SK-N-SH (cell line): Measurements from ENCODE around the gene MFSD11. TPM values are rescaled to one million over a fixed set of nuclear protein-coding genes. Genes with fewer than 3 reads are reported as not detected.
"Not testable (repeated sequence)": the region's sequence is repeated elsewhere in the genome, so short reads cannot be mapped to it uniquely, and the experiment has no call there.

ENCODE experiments used
- CTCF ChIA-PET: fragments of 300-600, 350-600 bp; formaldehyde crosslinking; extraction: SDS; loops from one replicate; lab custom pipeline; 2021; lab: Yijun Ruan, JAX
- POLR2A ChIA-PET: fragments of 350-600 bp; sonication (Branson Sonifier 250); formaldehyde crosslinking; extraction: SDS; loops from one replicate; lab custom pipeline; 2020; ENCODE audit warnings: antibody characterized with exemption, inconsistent platforms; lab: Yijun Ruan, JAX
- DNase-seq: peaks from one replicate; pipeline ENCODE4 v3.0.0; 2012
- H2AFZ ChIP-seq: fragments of 200-600 bp; sonication (generic); 2 replicates; pipeline ENCODE4 v1.8.1; 2016; ENCODE audit warnings: antibody characterized with exemption, mild to moderate bottlenecking, low read depth
- H3F3A ChIP-seq: fragments of 200-600 bp; sonication (generic); replicated peaks from 2 replicates; pipeline ENCODE3; 2016; ENCODE audit warnings: antibody characterized with exemption, mild to moderate bottlenecking; ENCODE audit not compliant: insufficient read depth
- H3K27ac ChIP-seq, 2 experiments: fragments of 200-500 bp in 1 of 2; fragments of 200-600 bp in 1 of 2; sonication (Bioruptor generic) in 1 of 2; sonication (generic), shearing (Covaris generic) in 1 of 2; 2 replicates each; pipeline versions ENCODE4 v1.5.1 to v1.6.1; 2014 to 2016; ENCODE audit warnings: low read depth in 2 of 2, inconsistent platforms in 1 of 2, low read length in 1 of 2, mild to moderate bottlenecking in 1 of 2, mixed read lengths in 1 of 2
- H3K27me3 ChIP-seq: fragments of 200-600 bp; sonication (generic), shearing (Covaris generic); 2 replicates; pipeline ENCODE4 v1.6.1; 2016; ENCODE audit warnings: mixed run types; ENCODE audit not compliant: insufficient read depth
- H3K36me3 ChIP-seq, 2 experiments: fragments of 200-500 bp in 1 of 2; fragments of 200-600 bp in 1 of 2; sonication (Bioruptor generic) in 1 of 2; sonication (generic) in 1 of 2; replicated peaks in 1 of 2; 2 replicates each; pipeline versions ENCODE3 to v1.5.1; 2014 to 2016; ENCODE audit warnings: low read length in 1 of 2, mild to moderate bottlenecking in 1 of 2; ENCODE audit not compliant: insufficient read depth in 2 of 2, control insufficient read depth in 1 of 2
- H3K4me1 ChIP-seq, 2 experiments: fragments of 200-500 bp in 1 of 2; fragments of 200-600 bp in 1 of 2; sonication (Bioruptor generic) in 1 of 2; sonication (generic), shearing (Covaris generic) in 1 of 2; 2 replicates each; pipeline versions ENCODE4 v1.5.1 to v1.6.1; 2014 to 2016; ENCODE audit warnings: low read depth in 1 of 2, low read length in 1 of 2, mixed run types in 1 of 2; ENCODE audit not compliant: insufficient read depth in 2 of 2, control insufficient read depth in 1 of 2
- H3K4me2 ChIP-seq: fragments of 200-600 bp; sonication (generic), shearing (Covaris generic); 2 replicates; pipeline ENCODE4 v1.6.1; 2017; ENCODE audit warnings: mixed run types
- H3K4me3 ChIP-seq, 2 experiments: fragments of 200-500 bp in 1 of 2; fragments of 200-600 bp in 1 of 2; sonication (Bioruptor generic) in 1 of 2; sonication (generic), shearing (Covaris generic) in 1 of 2; 2 replicates each; pipeline versions ENCODE4 v1.5.1 to v1.8.1; 2014 to 2016; ENCODE audit warnings: low read depth in 2 of 2, inconsistent platforms in 1 of 2, low read length in 1 of 2, mild to moderate bottlenecking in 1 of 2, mixed read lengths in 1 of 2, moderate library complexity in 1 of 2
- H3K79me2 ChIP-seq: fragments of 200-600 bp; sonication (generic); 2 replicates; pipeline ENCODE4 v1.8.1; 2017; ENCODE audit warnings: mild to moderate bottlenecking; ENCODE audit not compliant: insufficient read depth
- H3K9ac ChIP-seq: fragments of 200-600 bp; sonication (generic); 2 replicates; pipeline ENCODE4 v1.6.1; 2017; ENCODE audit warnings: mixed run types
- H3K9me2 ChIP-seq: fragments of 200-600 bp; sonication (generic); 2 replicates; pipeline ENCODE4 v1.6.1; 2017; ENCODE audit warnings: mixed run types
- H3K9me3 ChIP-seq: fragments of 200-600 bp; sonication (generic); 2 replicates; pipeline ENCODE4 v1.6.1; 2017; ENCODE audit warnings: mixed run types, mild to moderate bottlenecking, moderate library complexity
- H4K20me1 ChIP-seq: fragments of 200-600 bp; sonication (generic); 2 replicates; pipeline ENCODE4 v1.6.1; 2017; ENCODE audit warnings: mild to moderate bottlenecking, mixed run types; ENCODE audit not compliant: insufficient read depth
- CHD2 ChIP-seq: fragments of 150-350 bp; IDR thresholded peaks from 2 replicates; pipeline ENCODE4 v1.6.1; 2018; ENCODE audit warnings: low read length; ENCODE audit not compliant: partially characterized antibody
- EZH2phosphoT487 ChIP-seq: fragments of 200-600 bp; sonication (generic); IDR thresholded peaks from 2 replicates; pipeline ENCODE4 v1.6.1; 2017; ENCODE audit warnings: low read depth, mixed run types, mild to moderate bottlenecking, antibody characterized with exemption, moderate library complexity, borderline replicate concordance
- FOXJ3 ChIP-seq: sonication (generic); formaldehyde crosslinking; IDR thresholded peaks from 2 replicates; pipeline ENCODE4 v1.5.1; 2020; ENCODE audit warnings: mild to moderate bottlenecking, missing genetic modification reagents
- GATA2 ChIP-seq: sonication (generic); formaldehyde crosslinking; IDR thresholded peaks from 2 replicates; pipeline ENCODE4 v1.5.0; 2020; ENCODE audit warnings: mild to moderate bottlenecking, missing genetic modification reagents
- JUND ChIP-seq: IDR thresholded peaks from 2 replicates; pipeline ENCODE4 v1.4.0; 2012
- MEF2A ChIP-seq: IDR thresholded peaks from 2 replicates; pipeline ENCODE4 v1.4.0; 2012; ENCODE audit warnings: low read depth, borderline replicate concordance
- MXI1 ChIP-seq: IDR thresholded peaks from 2 replicates; pipeline ENCODE4 v1.6.1; 2012; ENCODE audit warnings: mild to moderate bottlenecking, low read depth, low read length, improper control_type of control experiment
- NFIC ChIP-seq: IDR thresholded peaks from 2 replicates; pipeline ENCODE4 v1.4.0; 2012; ENCODE audit warnings: borderline replicate concordance
- POLR2AphosphoS5 ChIP-seq: IDR thresholded peaks from 2 replicates; pipeline ENCODE4 v1.6.1; 2012; ENCODE audit warnings: low read depth, low read length
- RCOR1 ChIP-seq: fragments of 150-350 bp; IDR thresholded peaks from 2 replicates; pipeline ENCODE4 v1.6.1; 2017; ENCODE audit warnings: antibody characterized with exemption, low read length
- RFX5 ChIP-seq: IDR thresholded peaks from 2 replicates; pipeline ENCODE4 v1.6.1; 2012; ENCODE audit warnings: mild to moderate bottlenecking, improper control_type of control experiment, low read length
- SIN3A ChIP-seq: IDR thresholded peaks from 2 replicates; pipeline ENCODE4 v1.6.1; 2012; ENCODE audit warnings: low read depth, mild to moderate bottlenecking, low read length, moderate library complexity, borderline replicate concordance
- SMC3 ChIP-seq: IDR thresholded peaks from 2 replicates; pipeline ENCODE4 v1.6.1; 2012; ENCODE audit warnings: low read depth, low read length, improper control_type of control experiment
- TAF1 ChIP-seq: IDR thresholded peaks from 2 replicates; pipeline ENCODE4 v1.6.1; 2012; ENCODE audit warnings: low read depth, mild to moderate bottlenecking, low read length, moderate library complexity, borderline replicate concordance
- USF2 ChIP-seq: fragments of 150-350 bp; IDR thresholded peaks from 2 replicates; pipeline ENCODE4 v1.6.1; 2017; ENCODE audit warnings: antibody characterized with exemption, low read length, low read depth, borderline replicate concordance
- WGBS: methylation state at CpG from one replicate; pipeline ENCODE4 v1.1.6; 2017; ENCODE audit warnings: low lambda C conversion rate; 5-methylcytosine and 5-hydroxymethylcytosine counted together
- polyA plus RNA-seq, 3 experiments: library from polyadenylated mRNA; depleted of rRNA; stranded (reverse); fragments of >200 nt; gene quantifications; 2 replicates each; pipeline ENCODE4 v1.2.3, GENCODE V29; 2012
- TF ChIP-seq, protein P1 (sequence below): IDR thresholded peaks from 2 replicates; pipeline ENCODE4; 2012

Gene MFSD11
- polyA plus RNA-seq, 1 of the 3 experiments (the other 2 are of a cell fraction), result 22.7 TPM

DNA sequence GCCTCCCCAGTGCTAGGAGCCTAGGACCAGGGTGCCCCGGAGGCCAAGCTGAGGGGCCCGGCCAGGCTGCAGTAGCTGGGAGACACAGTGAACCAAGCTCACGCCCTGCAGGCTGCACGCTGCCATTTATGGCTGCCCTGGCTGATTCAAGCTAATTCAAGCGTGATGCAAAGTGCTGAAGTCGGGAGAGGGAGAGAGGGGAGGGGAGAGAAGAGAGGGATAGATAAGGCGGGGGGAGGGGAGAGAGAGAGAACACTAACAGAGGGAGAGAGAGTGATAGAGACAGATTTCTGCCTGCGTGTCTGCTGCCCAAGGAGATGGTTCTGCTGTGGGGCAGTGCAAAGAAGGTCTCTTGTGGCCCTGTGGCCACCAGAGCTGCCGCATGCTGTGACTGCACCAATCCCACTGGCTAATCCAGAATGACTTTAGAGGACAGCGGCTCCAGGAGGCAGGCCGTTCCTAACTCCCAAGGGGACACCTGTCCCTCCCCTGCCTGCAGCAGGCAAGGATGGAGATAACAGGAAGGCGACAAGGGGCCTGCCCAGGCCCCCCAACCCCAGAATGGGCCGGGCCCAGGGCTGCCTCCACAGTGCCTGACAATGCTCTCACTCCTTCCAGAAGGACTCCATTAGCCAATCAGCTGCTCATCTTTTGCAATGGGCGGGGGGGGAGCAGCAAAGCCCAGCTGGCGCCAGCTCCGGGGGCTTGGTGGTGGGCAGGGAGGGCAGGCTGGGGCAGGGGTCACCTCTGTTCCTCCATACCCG lies 40.0 kb upstream of the MFSD11 start:
- DNase-seq, result peak; percentile 86
- Histone ChIP-seq H3K9ac (no peak overlapping the region), H3K4me3 (no peak overlapping the region), H2AFZ (no peak overlapping the region), H3K4me1 (peaks cover 26 to 45% of the 10 kb centered on the region in 2 experiments), H3K4me2 (no peak overlapping the region), H3K9me2 (no peaks in the 10 kb centered on the region), H3F3A (peaks cover 24% of the 10 kb centered on the region), H3K79me2 (peaks cover 100% of the 10 kb centered on the region), H3K27ac (peak overlapping the region in 1 of 2 experiments; percentile 78; a peak in 2 of 4 replicates), H4K20me1 (peaks cover 64% of the 10 kb centered on the region), H3K9me3 (no peaks in the 10 kb centered on the region), H3K27me3 (no peaks in the 10 kb centered on the region), H3K36me3 (peaks cover 0 to 5% of the 10 kb centered on the region in 2 experiments)
- ChIA-PET CTCF (interaction anchor here (0.7 to 8.3 kb wide), 19 partner anchors 10 to 389 kb away, joined by 3 to 69 read pairs (median 4); partner anchors contain the start of genes MXRA7 and PRCD), POLR2A (interaction anchor here (0.6 to 1.9 kb wide), 12 partner anchors 9 to 1705 kb away, joined by 3 to 8 read pairs (median 4); partner anchors contain the start of genes MXRA7 and SRSF2)
- TF ChIP-seq MXI1 (peak; percentile 74), RFX5 (no peak), CHD2 (peak; percentile 49), SMC3 (no peak), GATA2 (CRISPR knock-in tag) (peak; percentile 73), FOXJ3 (CRISPR knock-in tag) (no peak), SIN3A (0 out of 2 replicates have a peak, but pooled peaks have one; percentile 18)
- 67% methylated on average over 15 of the region's 17 CpGs for WGBS

DNA sequence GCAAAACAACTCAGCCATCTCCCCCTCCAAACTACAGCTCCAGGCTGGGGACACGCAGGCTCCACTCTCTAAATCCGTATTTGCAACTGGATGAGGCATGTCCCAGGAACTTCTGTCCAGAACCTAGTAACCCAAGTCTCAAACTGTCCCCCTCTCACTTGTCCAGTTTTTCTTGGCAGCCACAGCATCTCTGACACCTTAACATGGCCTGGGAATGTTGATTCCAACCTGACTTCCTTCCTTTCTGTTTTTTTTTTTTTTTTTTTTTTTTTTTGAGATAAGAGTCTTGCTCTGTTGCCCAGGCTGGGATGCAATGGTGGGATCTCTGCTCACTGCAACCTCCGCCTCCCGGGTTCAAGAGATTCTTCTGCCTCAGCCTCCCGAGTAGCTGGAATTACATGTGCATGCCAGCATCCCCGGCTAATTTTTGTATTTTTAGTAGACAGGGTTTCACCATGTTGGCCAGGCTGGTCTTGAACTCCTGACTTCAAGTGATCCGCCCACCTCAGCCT lies 39.4 kb upstream of the MFSD11 start:
- not testable (repeated sequence) for H3K4me2 ChIP-seq, H3K9ac ChIP-seq, H3K36me3 ChIP-seq, H2AFZ ChIP-seq, H3K9me3 ChIP-seq, H3K9me2 ChIP-seq, H3K4me3 ChIP-seq, DNase-seq, H3K27me3 ChIP-seq
- CTCF ChIA-PET, result interaction anchor here (1.1 to 8.3 kb wide), 9 partner anchors 11 to 176 kb away, joined by 3 to 69 read pairs (median 5); partner anchors contain the start of gene MXRA7
- Histone ChIP-seq H4K20me1 (peaks cover 64% of the 10 kb centered on the region), H3K27ac (peak overlapping the region in 1 of 2 experiments; percentile 78; a peak in 2 of 4 replicates), H3K4me1 (peaks cover 26 to 45% of the 10 kb centered on the region in 2 experiments), H3F3A (peaks cover 27% of the 10 kb centered on the region), H3K79me2 (peaks cover 100% of the 10 kb centered on the region)
- POLR2A ChIA-PET, result interaction anchor here (0.6 to 1.9 kb wide), 10 partner anchors 10 to 1705 kb away, joined by 3 to 8 read pairs (median 4); partner anchors contain the start of genes MXRA7 and SRSF2
- 96% methylated on average over 7 of the region's 7 CpGs for WGBS

- DNase-seq, result no peak
- peak overlapping the region; percentile 83 for H3K4me2 ChIP-seq
- peak overlapping the region; percentile 78 to 84 for H3K27ac ChIP-seq
- peaks cover 62% of the 10 kb centered on the region for H4K20me1 ChIP-seq
- H3K36me3 ChIP-seq, result no peaks in the 10 kb centered on the region
- ChIA-PET POLR2A (no interaction called here), CTCF (interaction anchor here (0.9 to 8.3 kb wide), 3 partner anchors 10 to 153 kb away, joined by 3 to 50 read pairs (median 3); partner anchors contain the start of gene MXRA7)
- peak overlapping the region in 1 of 2 experiments; percentile 50; a peak in 1 of 4 replicates for H3K4me3 ChIP-seq
- no peaks in the 10 kb centered on the region for H3K9me3 ChIP-seq
- 75% methylated on average over 8 of the region's 8 CpGs for WGBS
- H3F3A ChIP-seq, result peaks cover 32% of the 10 kb centered on the region
- H3K9me2 ChIP-seq, result no peaks in the 10 kb centered on the region
- H3K4me1 ChIP-seq, result peaks cover 26 to 45% of the 10 kb centered on the region in 2 experiments
- H3K27me3 ChIP-seq, result no peaks in the 10 kb centered on the region
- peaks cover 100% of the 10 kb centered on the region for H3K79me2 ChIP-seq
- peak overlapping the region; percentile 51; the same call in 1 of the 2 replicates for H3K9ac ChIP-seq
- H2AFZ ChIP-seq, result peak overlapping the region; percentile 47; the same call in 1 of the 2 replicates
- TF ChIP-seq JUND (no peak), NFIC (no peak), MEF2A (no peak), TAF1 (no peak), RCOR1 (no peak), USF2 (no peak), EZH2phosphoT487 (no peak), CHD2 (no peak), POLR2AphosphoS5 (no peak)
- TF ChIP-seq, protein P1, sequence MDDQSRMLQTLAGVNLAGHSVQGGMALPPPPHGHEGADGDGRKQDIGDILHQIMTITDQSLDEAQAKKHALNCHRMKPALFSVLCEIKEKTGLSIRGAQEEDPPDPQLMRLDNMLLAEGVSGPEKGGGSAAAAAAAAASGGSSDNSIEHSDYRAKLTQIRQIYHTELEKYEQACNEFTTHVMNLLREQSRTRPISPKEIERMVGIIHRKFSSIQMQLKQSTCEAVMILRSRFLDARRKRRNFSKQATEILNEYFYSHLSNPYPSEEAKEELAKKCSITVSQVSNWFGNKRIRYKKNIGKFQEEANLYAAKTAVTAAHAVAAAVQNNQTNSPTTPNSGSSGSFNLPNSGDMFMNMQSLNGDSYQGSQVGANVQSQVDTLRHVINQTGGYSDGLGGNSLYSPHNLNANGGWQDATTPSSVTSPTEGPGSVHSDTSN, result no peak
These were observed 37.7 kb upstream of the MFSD11 start for GRCh38 chr17:76700270-76700616.
